Sigmoid colon (tissue), 4 donors: ENCODE results near the gene SDC4.

Experiments used
- CTCF ChIP-seq, 4 experiments: fragments of 450-650 bp in 3 of 4; fragments of 200-600 bp in 1 of 4; IDR thresholded peaks; one replicate each; pipeline ENCODE4 v1.5.1; 2016 to 2019; ENCODE audit warnings: antibody characterized with exemption in 4 of 4, mild to moderate bottlenecking in 3 of 4, moderate library complexity in 2 of 4
- EP300 ChIP-seq, 4 donors: sonication (generic); formaldehyde crosslinking; IDR thresholded peaks; one replicate each; pipeline ENCODE4 v1.6.1; 2017; ENCODE audit warnings: antibody characterized with exemption in 4 of 4
- POLR2A ChIP-seq, 2 donors: fragments of 450-650 bp; IDR thresholded peaks; one replicate each; pipeline ENCODE4 v1.6.1; 2016; ENCODE audit warnings: antibody characterized with exemption in 2 of 2, mild to moderate bottlenecking in 2 of 2, moderate library complexity in 2 of 2
- POLR2AphosphoS5 ChIP-seq, 4 donors: sonication (generic); formaldehyde crosslinking; IDR thresholded peaks; one replicate each; pipeline ENCODE4 v1.6.1; 2017; ENCODE audit warnings: antibody characterized with exemption in 4 of 4

DNA sequence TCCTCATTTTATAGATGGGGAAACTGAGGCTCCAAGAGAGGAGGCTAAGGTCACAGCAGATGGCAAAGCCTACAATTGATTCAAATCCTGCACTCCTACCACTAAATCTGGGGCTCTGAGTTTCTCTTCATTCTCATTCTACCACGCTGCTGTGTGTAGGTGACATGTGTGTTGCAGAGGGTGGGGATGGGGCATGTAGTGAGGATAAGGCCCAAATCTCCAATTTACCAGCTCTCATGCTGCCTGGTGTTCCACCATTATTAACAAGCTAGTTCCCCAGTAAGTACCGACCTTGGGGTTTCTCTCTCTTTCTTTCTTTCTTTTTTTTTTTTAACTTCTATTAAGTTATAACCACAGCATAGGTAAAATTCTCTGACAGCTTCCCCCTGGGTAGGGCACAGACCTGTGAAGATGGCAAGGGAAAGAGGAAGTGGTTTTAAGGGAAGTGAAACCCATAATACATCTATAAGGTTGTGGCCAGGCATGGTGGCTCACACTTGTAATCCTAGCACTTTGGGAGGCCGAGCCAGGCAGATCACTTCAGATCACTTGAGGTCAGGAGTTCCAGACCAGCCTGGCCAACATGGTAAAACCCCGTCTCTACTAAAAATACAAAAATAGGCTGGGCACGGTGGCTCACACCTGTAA is 27.2 kb downstream of the SDC4 start:
- no peak for TF ChIP-seq CTCF (IDR thresholded peaks at IDR 0.05)
- TF ChIP-seq EP300 (IDR thresholded peaks at IDR 0.05) = no peak
- no peak for TF ChIP-seq POLR2A (IDR thresholded peaks at IDR 0.05)
- no peak for TF ChIP-seq POLR2AphosphoS5 (IDR thresholded peaks at IDR 0.05)
